ENCODE measurements around the gene LUC7L.
"Not testable (repeated sequence)": the region's sequence is repeated elsewhere in the genome, so short reads cannot be mapped to it uniquely, and the experiment has no call there.

- not testable (repeated sequence) for TF ChIP-seq EP300, POLR2AphosphoS5, CTCF (IDR thresholded peaks at IDR 0.05)
Measured at GRCh38 chr16:160242-160641, 69.0 kb downstream of the LUC7L start.

Data from upper lobe of left lung (tissue), 4 donors.